ENCODE results near the gene PRF1. TPM values are rescaled to one million over a fixed set of nuclear protein-coding genes. Genes with fewer than 3 reads are reported as not detected.

PRF1 gene
- total and polyA plus RNA-seq, 7 experiments from 2014 or later: 8.1 to 198 (median 27.6) TPM

DNA sequence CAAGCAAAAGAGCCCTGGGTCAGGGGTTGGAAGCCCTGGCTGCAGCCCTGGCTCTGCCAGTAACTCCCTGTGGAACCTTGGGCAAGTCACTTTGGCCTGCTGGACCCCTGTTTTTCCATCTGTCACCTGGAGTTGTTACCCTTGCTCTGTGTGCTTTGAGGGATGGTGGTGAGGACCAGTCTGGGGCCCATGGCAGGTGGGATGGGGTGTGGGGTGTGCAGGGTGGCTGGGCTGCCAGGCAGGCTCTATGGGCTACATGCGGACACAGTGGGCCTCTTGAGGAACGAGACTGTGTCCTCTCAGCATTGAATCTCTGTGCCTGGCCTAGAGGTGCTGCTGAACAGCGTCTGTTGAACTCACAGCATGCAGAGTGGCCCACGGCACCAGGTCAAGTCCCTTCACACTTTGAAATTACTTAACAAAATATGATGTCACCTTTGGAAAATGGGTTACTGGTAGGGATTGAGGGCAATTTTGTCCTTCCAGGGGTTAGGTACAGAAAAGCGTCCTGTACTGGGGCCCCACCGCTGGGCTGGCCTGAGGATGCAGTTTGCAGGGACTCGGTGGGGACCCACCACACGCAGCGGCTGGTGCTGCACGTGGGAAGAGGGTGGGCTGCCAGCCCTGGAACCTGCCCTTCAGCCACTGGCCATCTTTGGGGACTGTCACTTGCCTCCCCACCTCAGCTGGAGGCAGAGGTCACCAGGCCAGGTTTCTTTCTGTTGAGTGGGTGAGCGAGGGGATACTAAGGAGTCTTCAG lies 45.3 kb downstream of the PRF1 start:
- no peaks in the 10 kb centered on the region for H3K9me3 Mint-ChIP-seq

DNA sequence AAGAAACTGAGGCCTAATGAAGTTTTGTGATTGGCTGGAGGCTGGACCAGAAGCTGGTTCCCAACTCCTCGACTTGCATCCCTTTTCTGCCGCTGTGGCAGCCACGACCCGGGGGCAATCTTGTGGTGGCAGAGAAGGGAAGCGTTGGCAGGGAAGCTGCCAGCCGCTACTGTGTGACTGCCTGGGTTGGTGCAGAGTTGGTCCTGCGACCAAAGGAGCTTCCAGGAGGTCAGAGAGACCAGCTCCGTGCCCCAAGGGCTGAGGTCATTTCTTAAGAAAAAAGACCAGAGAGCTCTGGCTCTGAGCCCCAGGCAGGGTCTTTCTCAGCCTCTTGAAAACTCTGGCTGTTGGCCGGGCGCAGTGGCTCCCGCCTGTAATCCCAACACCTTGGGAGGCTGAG lies 47.2 kb downstream of the PRF1 start:
- H3K36me3 ChIP-seq (ENCODE audit: control insufficient read depth in 2 of 3, insufficient read depth in 3 of 3, low read length in 3 of 3): no peaks in the 10 kb centered on the region
- intact Hi-C loops (cut with micrococcal nuclease): loop anchor here in 1 of 2 donors (5.0 kb wide), 1 partner anchor 117 kb away; the partner anchor contains the start of gene ADAMTS14
- H3K4me1 Mint-ChIP-seq: peaks cover 13 to 18% (median 15%) of the 10 kb centered on the region in 7 donors
- DNase-seq (no peak), ATAC-seq (no peak)
- peaks cover 0 to 5% of the 10 kb centered on the region in 2 donors for H3K4me1 ChIP-seq (ENCODE audit: control insufficient read depth in 2 of 2, insufficient read depth in 2 of 2, low read length in 2 of 2)
- ChIA-PET CTCF (no interaction called here), POLR2A (no interaction called here)
- H3K27me3 ChIP-seq (ENCODE audit: control insufficient read depth in 2 of 2, insufficient read depth in 2 of 2, low read length in 2 of 2): no peaks in the 10 kb centered on the region
- H3K36me3 Mint-ChIP-seq: no peaks in the 10 kb centered on the region
- no peak overlapping the region for H3K4me3 Mint-ChIP-seq
- H3K9me3 Mint-ChIP-seq: no peaks in the 10 kb centered on the region
- H3K4me3 ChIP-seq (ENCODE audit: low read length): no peak overlapping the region
- H3K27ac ChIP-seq (ENCODE audit: low read depth, low read length): no peak overlapping the region
- no peak overlapping the region for H3K27ac Mint-ChIP-seq
- peaks cover 0 to 3% (median 0%) of the 10 kb centered on the region in 5 donors for H3K27me3 Mint-ChIP-seq
- no peaks in the 10 kb centered on the region for H3K9me3 ChIP-seq (ENCODE audit: control insufficient read depth in 2 of 3, low read length in 3 of 3)

More for the DNA sequence above, 45.3 kb downstream of the PRF1 start:
- Histone ChIP-seq H3K9me3 (ENCODE audit: control insufficient read depth in 2 of 3, low read length in 3 of 3) (no peaks in the 10 kb centered on the region), H3K27ac (ENCODE audit: low read depth, low read length) (no peak overlapping the region), H3K36me3 (ENCODE audit: control insufficient read depth in 2 of 3, insufficient read depth in 3 of 3, low read length in 3 of 3) (no peaks in the 10 kb centered on the region), H3K27me3 (ENCODE audit: control insufficient read depth in 2 of 2, insufficient read depth in 2 of 2, low read length in 2 of 2) (no peaks in the 10 kb centered on the region), H3K4me1 (ENCODE audit: control insufficient read depth in 2 of 2, insufficient read depth in 2 of 2, low read length in 2 of 2) (peaks cover 0 to 5% of the 10 kb centered on the region in 2 donors), H3K4me3 (ENCODE audit: low read length) (no peak overlapping the region)
- Mint-ChIP-seq H3K27ac (no peak overlapping the region), H3K36me3 (no peaks in the 10 kb centered on the region), H3K4me3 (no peak overlapping the region), H3K4me1 (peaks cover 13 to 18% (median 15%) of the 10 kb centered on the region in 7 donors), H3K27me3 (peaks cover 0 to 3% (median 0%) of the 10 kb centered on the region in 5 donors)
- intact Hi-C loops (cut with micrococcal nuclease): loop anchor here in 1 of 2 donors (5.0 kb wide), 1 partner anchor 115 kb away; the partner anchor contains the start of gene ADAMTS14
- no peak for ATAC-seq
- no peak for DNase-seq
- ChIA-PET CTCF (interaction anchor here (0.6 kb wide), 1 partner anchor 13 kb away, joined by 5 read pairs; no protein-coding TSS in a partner anchor), POLR2A (no interaction called here)

- no peak overlapping the region for H3K4me3 ChIP-seq (ENCODE audit: low read length)
- no peaks in the 10 kb centered on the region for H3K4me1 ChIP-seq (ENCODE audit: control insufficient read depth in 2 of 2, insufficient read depth in 2 of 2, low read length in 2 of 2)
- Mint-ChIP-seq H3K4me3 (no peak overlapping the region), H3K9me3 (no peaks in the 10 kb centered on the region), H3K36me3 (no peaks in the 10 kb centered on the region), H3K27ac (no peak overlapping the region), H3K27me3 (no peaks in the 10 kb centered on the region), H3K4me1 (peaks cover 0 to 4% (median 0%) of the 10 kb centered on the region in 7 donors)
- no peaks in the 10 kb centered on the region for H3K36me3 ChIP-seq (ENCODE audit: control insufficient read depth in 2 of 3, insufficient read depth in 3 of 3, low read length in 3 of 3)
- intact Hi-C loops (cut with micrococcal nuclease): no loop called here
- ATAC-seq (no peak), DNase-seq (no peak)
- no peaks in the 10 kb centered on the region for H3K9me3 ChIP-seq (ENCODE audit: control insufficient read depth in 2 of 3, low read length in 3 of 3)
- ChIA-PET POLR2A (no interaction called here), CTCF (interaction anchor here (1.2 to 5.2 kb wide), 5 partner anchors 9 to 327 kb away, joined by 3 to 23 read pairs (median 17); no protein-coding TSS in a partner anchor)
- H3K27ac ChIP-seq (ENCODE audit: low read depth, low read length): no peak overlapping the region
- no peaks in the 10 kb centered on the region for H3K27me3 ChIP-seq (ENCODE audit: control insufficient read depth in 2 of 2, insufficient read depth in 2 of 2, low read length in 2 of 2)
These were observed 50.0 kb downstream of the PRF1 start for GRCh38 chr10:70552586-70552985.

DNA sequence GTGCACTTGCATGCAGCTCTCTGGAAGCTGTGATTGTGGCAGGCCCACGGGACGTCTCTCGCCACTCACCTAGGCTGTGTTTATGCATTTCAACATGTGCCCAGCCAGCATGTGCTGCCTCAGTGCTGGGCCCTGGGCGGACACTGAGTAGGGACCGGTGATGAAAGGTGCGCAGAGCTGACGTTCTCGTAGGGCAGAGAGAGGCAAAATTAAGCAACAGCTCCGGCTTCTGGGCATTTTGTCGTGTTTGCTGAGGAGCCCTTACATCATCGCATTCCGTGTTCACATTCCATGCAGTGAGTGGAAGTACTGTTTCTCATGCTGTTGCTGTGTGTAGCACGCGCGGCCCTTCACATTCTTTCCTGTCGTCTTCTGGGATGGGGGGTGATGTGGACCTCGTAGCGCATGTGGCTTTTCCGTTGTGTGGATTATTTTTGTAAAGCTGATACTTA lies 50.5 kb downstream of the PRF1 start:
- Histone ChIP-seq H3K4me1 (ENCODE audit: control insufficient read depth in 2 of 2, insufficient read depth in 2 of 2, low read length in 2 of 2) (no peaks in the 10 kb centered on the region), H3K36me3 (ENCODE audit: control insufficient read depth in 2 of 3, insufficient read depth in 3 of 3, low read length in 3 of 3) (no peaks in the 10 kb centered on the region), H3K9me3 (ENCODE audit: control insufficient read depth in 2 of 3, low read length in 3 of 3) (no peaks in the 10 kb centered on the region), H3K27me3 (ENCODE audit: control insufficient read depth in 2 of 2, insufficient read depth in 2 of 2, low read length in 2 of 2) (no peaks in the 10 kb centered on the region), H3K27ac (ENCODE audit: low read depth, low read length) (no peak overlapping the region), H3K4me3 (ENCODE audit: low read length) (no peak overlapping the region)
- no peak overlapping the region for H3K4me3 Mint-ChIP-seq
- H3K27ac Mint-ChIP-seq: no peak overlapping the region
- H3K4me1 Mint-ChIP-seq: peaks cover 0 to 4% (median 0%) of the 10 kb centered on the region in 7 donors
- CTCF ChIA-PET: interaction anchor here (0.6 to 5.2 kb wide), 7 partner anchors 10 to 1906 kb away, joined by 3 to 23 read pairs (median 6); no protein-coding TSS in a partner anchor
- H3K36me3 Mint-ChIP-seq: no peaks in the 10 kb centered on the region
- intact Hi-C loops (cut with micrococcal nuclease): no loop called here
- H3K9me3 Mint-ChIP-seq: no peaks in the 10 kb centered on the region
- no peak for DNase-seq
- POLR2A ChIA-PET: no interaction called here
- no peak for ATAC-seq
- H3K27me3 Mint-ChIP-seq: no peaks in the 10 kb centered on the region

- CTCF ChIA-PET: interaction anchor here (0.6 to 5.2 kb wide), 7 partner anchors 28 to 1907 kb away, joined by 3 to 23 read pairs (median 6); no protein-coding TSS in a partner anchor
- Mint-ChIP-seq H3K4me1 (peaks cover 0 to 4% (median 0%) of the 10 kb centered on the region in 7 donors), H3K27ac (no peak overlapping the region), H3K36me3 (no peaks in the 10 kb centered on the region), H3K9me3 (no peaks in the 10 kb centered on the region), H3K27me3 (no peaks in the 10 kb centered on the region), H3K4me3 (no peak overlapping the region)
- POLR2A ChIA-PET: no interaction called here
- DNase-seq (no peak), ATAC-seq (no peak)
- no peaks in the 10 kb centered on the region for H3K4me1 ChIP-seq (ENCODE audit: control insufficient read depth in 2 of 2, insufficient read depth in 2 of 2, low read length in 2 of 2)
- no peak overlapping the region for H3K27ac ChIP-seq (ENCODE audit: low read depth, low read length)
- intact Hi-C loops (cut with micrococcal nuclease): no loop called here
- H3K9me3 ChIP-seq (ENCODE audit: control insufficient read depth in 2 of 3, low read length in 3 of 3): no peaks in the 10 kb centered on the region
- H3K27me3 ChIP-seq (ENCODE audit: control insufficient read depth in 2 of 2, insufficient read depth in 2 of 2, low read length in 2 of 2): no peaks in the 10 kb centered on the region
- no peaks in the 10 kb centered on the region for H3K36me3 ChIP-seq (ENCODE audit: control insufficient read depth in 2 of 3, insufficient read depth in 3 of 3, low read length in 3 of 3)
- no peak overlapping the region for H3K4me3 ChIP-seq (ENCODE audit: low read length)
These were observed 51.1 kb downstream of the PRF1 start for GRCh38 chr10:70551466-70551865.

DNA sequence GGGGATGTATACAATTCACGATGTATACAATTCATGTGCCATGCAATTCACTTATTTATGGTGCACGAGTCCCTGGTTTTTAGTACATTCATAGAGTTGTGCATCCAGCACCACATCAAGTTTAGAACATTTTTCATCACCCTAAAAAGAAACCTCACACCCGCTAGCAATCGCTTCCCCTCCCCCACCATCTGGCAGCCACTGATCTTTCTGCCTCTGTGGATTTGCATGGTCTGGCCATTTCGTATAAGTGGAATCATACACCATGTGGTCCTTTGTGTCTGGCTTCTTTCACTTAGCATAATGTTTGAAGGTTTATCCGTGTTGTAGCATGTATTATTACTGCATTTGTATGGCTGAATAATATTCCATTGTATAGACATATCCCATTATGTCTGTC lies 52.1 kb downstream of the PRF1 start:
- Histone ChIP-seq H3K9me3 (ENCODE audit: control insufficient read depth in 2 of 3, low read length in 3 of 3) (no peaks in the 10 kb centered on the region), H3K4me1 (ENCODE audit: control insufficient read depth in 2 of 2, insufficient read depth in 2 of 2, low read length in 2 of 2) (no peaks in the 10 kb centered on the region), H3K27me3 (ENCODE audit: control insufficient read depth in 2 of 2, insufficient read depth in 2 of 2, low read length in 2 of 2) (no peaks in the 10 kb centered on the region), H3K36me3 (ENCODE audit: control insufficient read depth in 2 of 3, insufficient read depth in 3 of 3, low read length in 3 of 3) (no peaks in the 10 kb centered on the region), H3K4me3 (ENCODE audit: low read length) (no peak overlapping the region), H3K27ac (ENCODE audit: low read depth, low read length) (no peak overlapping the region)
- peaks cover 0 to 4% (median 0%) of the 10 kb centered on the region in 7 donors for H3K4me1 Mint-ChIP-seq
- no peak overlapping the region for H3K4me3 Mint-ChIP-seq
- no peaks in the 10 kb centered on the region for H3K36me3 Mint-ChIP-seq
- H3K27me3 Mint-ChIP-seq: no peaks in the 10 kb centered on the region
- H3K9me3 Mint-ChIP-seq: no peaks in the 10 kb centered on the region
- intact Hi-C loops (cut with micrococcal nuclease): loop anchor here (1.0 kb wide), 4 partner anchors 89 to 330 kb away; no protein-coding TSS in a partner anchor
- ATAC-seq (no peak), DNase-seq (no peak)
- no peak overlapping the region for H3K27ac Mint-ChIP-seq
- CTCF ChIA-PET: interaction anchor here (1.0 to 5.2 kb wide), 9 partner anchors 9 to 329 kb away, joined by 3 to 23 read pairs (median 5); partner anchors contain the start of gene SGPL1
- POLR2A ChIA-PET: no interaction called here

Measured in naive thymus-derived CD4-positive, alpha-beta T cell (primary cell).